Pancreas (tissue), 10 donors: ENCODE results near the gene ZBTB48. TPM values are rescaled to one million over a fixed set of nuclear protein-coding genes. Genes with fewer than 3 reads are reported as not detected.

Experiments
- ATAC-seq, 4 donors: fragments of 200-7000 bp; cut with Tn5 transposase; one replicate each; pipeline versions ENCODE4 v1.8.0 to v1.9.1; 2020; ENCODE audit warnings: mild to moderate bottlenecking in 4 of 4, moderate library complexity in 4 of 4
- DNase-seq, 6 donors: peaks; one replicate each; pipeline ENCODE4 v3.0.0-alpha.2; 2020
- FAIRE-seq: peaks from 2 replicates; lab custom pipeline; 2012; peaks lifted over from hg19 to GRCh38; lab: Jason Lieb, UNC
- H3K27ac ChIP-seq, 4 donors: fragments of 200-600 bp; sonication (generic); 1 replicate in 3 of 4; 2 replicates in 1 of 4; pipeline versions ENCODE4 v1.5.0 to v1.8.0; 2020
- H3K27me3 ChIP-seq, 4 donors: fragments of 200-600 bp; one replicate each; pipeline ENCODE4 v1.8.0; 2021
- H3K36me3 ChIP-seq, 3 donors: fragments of 200-600 bp; sonication (generic) in 1 of 3; one replicate each; pipeline versions ENCODE4 v1.5.0 to v1.8.0; 2020 to 2021
- H3K4me1 ChIP-seq, 3 donors: fragments of 200-600 bp; one replicate each; pipeline ENCODE4 v1.8.0; 2021
- H3K4me3 ChIP-seq, 4 donors: fragments of 200-600 bp; sonication (generic) in 2 of 4; one replicate each; pipeline versions ENCODE4 v1.5.0 to v1.8.0; 2020 to 2021
- H3K9me3 ChIP-seq, 4 donors: fragments of 200-600 bp; one replicate each; pipeline ENCODE4 v1.8.0; 2021
- WGBS, 2 donors: extraction: QIAGEN DNeasy Blood & Tissue Kit; methylation state at CpG; one replicate each; pipeline ENCODE4 v1.1.7; 2013; 5-methylcytosine and 5-hydroxymethylcytosine counted together
- intact Hi-C, 3 donors: fragments of 100-400 bp; cut with DNase I; formaldehyde crosslinking; loops; one replicate each; pipeline versions ENCODE4 v1.11.1 to v1.14.2; 2022
- polyA plus RNA-seq, 2 donors: library from polyadenylated mRNA; stranded (reverse); fragments of 200-250 nt; gene quantifications; one replicate each; pipeline ENCODE4 v1.2.3, GENCODE V29; 2013
- total RNA-seq, 6 donors: library from RNA; stranded (reverse); fragmentation: NEBNext Ultra II Directional in 4 of 6; extraction: Animal tissue kit (Norgen Biotek cat#: 25700) in 4 of 6; gene quantifications; one replicate each; pipeline versions ENCODE4 v1.2.1 to v1.2.4, GENCODE V29; 2021 to 2023
- TF ChIP-seq, protein P1 (sequence below), 4 donors: fragments of 200-600 bp; sonication (generic) in 3 of 4; IDR thresholded peaks; one replicate each; pipeline versions ENCODE4 v1.5.0 to v1.8.0; 2021; ENCODE audit warnings: antibody characterized with exemption in 4 of 4
- donor health status: healthy with polysubstance abuse.
- donor health status: DM: no; HTN: no; CAD: no; lungs with moderate emphysema.
- donor health status: DM: no; HTN: no; CAD: no.
- donor health status: control.
- donor health status: control.
- donor health status: Bipolar disorder and iron deficiency.
- donor health status: DM: yes; HTN: yes; CAD: no.
- donor health status: DM: no; HTN: no; CAD: no.
- donor health status: DM: no; HTN: no; CAD: no.
- donor health status: DM: yes; HTN: yes; CAD: no.

The ZBTB48 gene
- total and polyA plus RNA-seq, 8 donors: 15.2 to 143 (median 18.4) TPM

GRCh38 chr1:6637770-6638169 lies 58.0 kb downstream of the ZBTB48 start:
- Histone ChIP-seq H3K36me3 (peaks cover 0 to 47% (median 9%) of the 10 kb centered on the region in 3 donors), H3K27ac (no peak overlapping the region), H3K4me3 (no peak overlapping the region), H3K4me1 (peaks cover 0 to 4% (median 0%) of the 10 kb centered on the region in 3 donors), H3K9me3 (no peaks in the 10 kb centered on the region), H3K27me3 (no peaks in the 10 kb centered on the region)
- FAIRE-seq (no peak), DNase-seq (no peak), ATAC-seq (no peak)
- intact Hi-C loops: no loop called here
- TF ChIP-seq, protein P1, sequence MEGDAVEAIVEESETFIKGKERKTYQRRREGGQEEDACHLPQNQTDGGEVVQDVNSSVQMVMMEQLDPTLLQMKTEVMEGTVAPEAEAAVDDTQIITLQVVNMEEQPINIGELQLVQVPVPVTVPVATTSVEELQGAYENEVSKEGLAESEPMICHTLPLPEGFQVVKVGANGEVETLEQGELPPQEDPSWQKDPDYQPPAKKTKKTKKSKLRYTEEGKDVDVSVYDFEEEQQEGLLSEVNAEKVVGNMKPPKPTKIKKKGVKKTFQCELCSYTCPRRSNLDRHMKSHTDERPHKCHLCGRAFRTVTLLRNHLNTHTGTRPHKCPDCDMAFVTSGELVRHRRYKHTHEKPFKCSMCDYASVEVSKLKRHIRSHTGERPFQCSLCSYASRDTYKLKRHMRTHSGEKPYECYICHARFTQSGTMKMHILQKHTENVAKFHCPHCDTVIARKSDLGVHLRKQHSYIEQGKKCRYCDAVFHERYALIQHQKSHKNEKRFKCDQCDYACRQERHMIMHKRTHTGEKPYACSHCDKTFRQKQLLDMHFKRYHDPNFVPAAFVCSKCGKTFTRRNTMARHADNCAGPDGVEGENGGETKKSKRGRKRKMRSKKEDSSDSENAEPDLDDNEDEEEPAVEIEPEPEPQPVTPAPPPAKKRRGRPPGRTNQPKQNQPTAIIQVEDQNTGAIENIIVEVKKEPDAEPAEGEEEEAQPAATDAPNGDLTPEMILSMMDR (IDR thresholded peaks at IDR 0.05): no peak
- whole genome bisulfite sequencing, 2 donors: 90 to 94% methylated on average over 9 of the region's 9 CpGs

GRCh38 chr1:6638226-6638625 lies 58.4 kb downstream of the ZBTB48 start:
- H3K9me3 ChIP-seq: no peaks in the 10 kb centered on the region
- WGBS, 2 donors: 46 to 64% methylated on average over 18 of the region's 18 CpGs
- TF ChIP-seq, protein P1 (IDR thresholded peaks at IDR 0.05): no peak
- no peak for FAIRE-seq
- intact Hi-C loops: no loop called here
- H3K4me1 ChIP-seq: peaks cover 0 to 4% (median 0%) of the 10 kb centered on the region in 3 donors
- H3K4me3 ChIP-seq: no peak overlapping the region
- no peak overlapping the region for H3K27ac ChIP-seq
- peak in 5 of 6 donors; percentile 49 to 80 (median 68) for DNase-seq
- H3K36me3 ChIP-seq: peaks cover 0 to 42% (median 4%) of the 10 kb centered on the region in 3 donors
- peak in 3 of 4 donors; percentile 50 to 66 (median 59) for ATAC-seq
- H3K27me3 ChIP-seq: no peaks in the 10 kb centered on the region

Other genes with a start within 250 kb of the ZBTB48 start
- 1 to 10 TPM; 3.1 to 7.6 (median 5.2) TPM for gene ACOT7, start 186.2 kb upstream of the ZBTB48 start, total RNA-seq
- gene ACOT7, start 186.2 kb upstream of the ZBTB48 start, polyA plus RNA-seq: 1 to 10 TPM; 3.8 to 7.0 TPM
- under 1 TPM in 3 of 6 donors, not detected in 3; 0.03 to 0.31 (median 0.09) TPM for gene HES2, start 160.1 kb upstream of the ZBTB48 start, total RNA-seq
- not detected for gene HES2, start 160.1 kb upstream of the ZBTB48 start, polyA plus RNA-seq
- 1 to 10 TPM in 1 of 6 donors, under 1 TPM in 5; 0.31 to 2.5 (median 0.68) TPM for gene ESPN, start 155.2 kb upstream of the ZBTB48 start, total RNA-seq
- under 1 TPM; 0.28 to 0.99 TPM for gene ESPN, start 155.2 kb upstream of the ZBTB48 start, polyA plus RNA-seq
- gene TNFRSF25, start 113.8 kb upstream of the ZBTB48 start, total RNA-seq: 1 to 10 TPM in 5 of 6 donors, under 1 TPM in 1; 0.98 to 2.9 (median 2.4) TPM
- 10 to 100 TPM; 13.4 to 26.7 TPM for gene TNFRSF25, start 113.8 kb upstream of the ZBTB48 start, polyA plus RNA-seq
- gene PLEKHG5, start 88.3 kb upstream of the ZBTB48 start, total RNA-seq: 1 to 10 TPM; 1.5 to 3.9 (median 2.6) TPM
- gene PLEKHG5, start 88.3 kb upstream of the ZBTB48 start, polyA plus RNA-seq: 1 to 10 TPM; 6.2 to 7.3 TPM
- gene NOL9, start 25.5 kb upstream of the ZBTB48 start, total RNA-seq: 10 to 100 TPM; 10.3 to 15.1 (median 12.6) TPM
- 1 to 10 TPM; 7.5 to 8.0 TPM for gene NOL9, start 25.5 kb upstream of the ZBTB48 start, polyA plus RNA-seq
- gene TAS1R1, start 24.7 kb upstream of the ZBTB48 start, total RNA-seq: not detected
- not detected for gene TAS1R1, start 24.7 kb upstream of the ZBTB48 start, polyA plus RNA-seq
- 10 to 100 TPM; 10.8 to 31.3 (median 18.4) TPM for gene KLHL21, start 22.9 kb downstream of the ZBTB48 start, total RNA-seq
- 10 to 100 TPM; 11.3 to 13.7 TPM for gene KLHL21, start 22.9 kb downstream of the ZBTB48 start, polyA plus RNA-seq
- gene PHF13, start 33.7 kb downstream of the ZBTB48 start, total RNA-seq: 1 to 10 TPM; 4.0 to 8.3 (median 4.7) TPM
- gene PHF13, start 33.7 kb downstream of the ZBTB48 start, polyA plus RNA-seq: 1 to 10 TPM; 4.5 to 8.0 TPM
- 10 to 100 TPM in 1 of 6 donors, 1 to 10 TPM in 5; 6.9 to 11.6 (median 8.9) TPM for gene THAP3, start 44.9 kb downstream of the ZBTB48 start, total RNA-seq
- 10 to 100 TPM; 21.9 to 28.0 TPM for gene THAP3, start 44.9 kb downstream of the ZBTB48 start, polyA plus RNA-seq
- gene DNAJC11, start 121.8 kb downstream of the ZBTB48 start, total RNA-seq: 10 to 100 TPM; 14.9 to 22.9 (median 18.3) TPM
- 10 to 100 TPM; 29.0 to 30.6 TPM for gene DNAJC11, start 121.8 kb downstream of the ZBTB48 start, polyA plus RNA-seq
- gene CAMTA1, start 205.5 kb downstream of the ZBTB48 start, total RNA-seq: 10 to 100 TPM; 13.0 to 39.8 (median 20.8) TPM
- gene CAMTA1, start 205.5 kb downstream of the ZBTB48 start, polyA plus RNA-seq: 10 to 100 TPM; 47.9 to 54.2 TPM